ENCODE measurements around the gene SERPINB12. TPM values are rescaled to one million over a fixed set of nuclear protein-coding genes. Genes with fewer than 3 reads are reported as not detected.

Gene SERPINB12
- total RNA-seq, 4 donors from 2014 or later = 0.76 to 13.2 (median 1.5) TPM; not detected in 1

GRCh38 chr18:63518178-63519012, 23.8 kb upstream of the SERPINB12 start:
- 29 to 32% methylated on average over 16 of the region's 16 CpGs for WGBS, 2 donors
- no peak for DNase-seq
- Histone ChIP-seq H3K36me3 (no peaks in the 10 kb centered on the region), H3K27ac (no peak overlapping the region), H3K4me1 (peaks cover 0 to 30% (median 0%) of the 10 kb centered on the region in 3 donors), H3K27me3 (no peaks in the 10 kb centered on the region), H3K9me3 (no peaks in the 10 kb centered on the region), H3K4me3 (no peak overlapping the region)
- TF ChIP-seq POLR2A (IDR thresholded peaks at IDR 0.05) = no peak
- peak; percentile 53 to 92 (median 82) for TF ChIP-seq CTCF (IDR thresholded peaks at IDR 0.05)
- intact Hi-C loops (cut with DNase I) = loop anchor here (10.0 kb wide), 1 partner anchor 226 kb away; no protein-coding TSS in a partner anchor

DNA sequence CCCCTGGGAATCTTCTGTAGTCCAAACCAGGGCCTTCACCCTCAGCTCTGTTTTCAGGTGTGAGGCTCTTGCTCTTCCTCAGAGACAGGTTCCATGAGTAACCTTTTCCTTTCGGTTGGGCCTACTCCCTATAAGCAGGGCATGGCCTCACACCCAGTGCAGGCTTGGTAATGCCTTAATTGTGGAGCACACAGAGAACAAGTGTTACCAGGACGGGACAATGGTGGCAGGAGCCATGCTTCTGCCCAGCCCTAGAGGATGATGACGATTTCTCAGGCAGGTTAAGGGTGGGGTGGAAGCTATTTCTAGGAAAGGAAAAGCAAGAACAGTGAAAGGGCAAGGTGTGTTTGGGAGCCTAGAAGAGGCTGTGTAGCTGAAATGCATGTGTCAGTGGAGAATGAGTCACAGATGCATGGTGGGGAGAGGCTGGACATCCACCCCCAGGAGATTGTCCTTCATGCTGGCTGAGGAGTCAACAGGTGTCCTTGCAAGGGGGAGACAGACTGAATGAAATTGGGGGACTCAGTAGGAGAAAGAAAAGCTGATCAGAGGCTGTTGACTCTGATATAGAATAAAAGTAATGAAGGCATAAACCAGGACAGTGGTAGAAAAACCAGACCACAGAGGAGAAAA, 22.0 kb upstream of the SERPINB12 start:
- intact Hi-C loops (cut with DNase I) = loop anchor here (5.0 to 10.0 kb wide), 2 partner anchors 57 to 325 kb away; no protein-coding TSS in a partner anchor
- H3K36me3 ChIP-seq = no peaks in the 10 kb centered on the region
- 48 to 74% methylated on average over 2 to 3 of the region's 3 CpGs for WGBS, 2 donors
- peak in 1 of 6 experiments; percentile 9 for TF ChIP-seq CTCF (IDR thresholded peaks at IDR 0.05)
- no peak for TF ChIP-seq POLR2A (IDR thresholded peaks at IDR 0.05)
- no peak for DNase-seq
- no peaks in the 10 kb centered on the region for H3K9me3 ChIP-seq
- H3K4me3 ChIP-seq = no peak overlapping the region
- H3K27me3 ChIP-seq = no peaks in the 10 kb centered on the region
- H3K27ac ChIP-seq = peak overlapping the region in 3 of 4 donors; percentile 50 to 81 (median 57)
- H3K4me1 ChIP-seq = peaks cover 0 to 30% (median 0%) of the 10 kb centered on the region in 3 donors

DNA sequence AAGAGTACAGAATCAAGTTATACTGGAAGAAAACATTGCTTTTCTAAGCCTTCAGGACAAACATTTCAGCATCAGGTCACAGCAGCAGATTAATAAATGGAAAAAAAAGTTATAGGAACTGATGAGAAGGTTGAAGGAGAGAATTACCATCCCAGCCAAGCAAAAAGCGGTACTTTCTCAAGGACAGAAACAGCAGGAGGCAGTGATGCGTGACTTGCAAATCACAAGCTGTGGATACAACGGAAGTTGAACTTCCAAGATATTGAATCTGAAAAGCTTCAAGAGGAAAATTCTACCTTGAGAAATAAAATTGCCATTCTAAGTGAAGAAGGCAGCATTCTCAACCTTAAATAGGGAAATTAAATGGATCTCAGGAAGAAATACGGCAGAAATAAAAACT, 18.5 kb upstream of the SERPINB12 start:
- Histone ChIP-seq H3K36me3 (no peaks in the 10 kb centered on the region), H3K4me3 (no peak overlapping the region), H3K9me3 (no peaks in the 10 kb centered on the region), H3K27ac (no peak overlapping the region), H3K27me3 (no peaks in the 10 kb centered on the region), H3K4me1 (peaks cover 0 to 24% (median 0%) of the 10 kb centered on the region in 3 donors)
- WGBS, 2 donors = 71 to 75% methylated on average over 4 of the region's 4 CpGs
- TF ChIP-seq CTCF (IDR thresholded peaks at IDR 0.05) (no peak), POLR2A (IDR thresholded peaks at IDR 0.05) (no peak)
- no peak for DNase-seq
- intact Hi-C loops (cut with DNase I) = loop anchor here (5.0 to 10.0 kb wide), 2 partner anchors 54 to 321 kb away; no protein-coding TSS in a partner anchor

DNA sequence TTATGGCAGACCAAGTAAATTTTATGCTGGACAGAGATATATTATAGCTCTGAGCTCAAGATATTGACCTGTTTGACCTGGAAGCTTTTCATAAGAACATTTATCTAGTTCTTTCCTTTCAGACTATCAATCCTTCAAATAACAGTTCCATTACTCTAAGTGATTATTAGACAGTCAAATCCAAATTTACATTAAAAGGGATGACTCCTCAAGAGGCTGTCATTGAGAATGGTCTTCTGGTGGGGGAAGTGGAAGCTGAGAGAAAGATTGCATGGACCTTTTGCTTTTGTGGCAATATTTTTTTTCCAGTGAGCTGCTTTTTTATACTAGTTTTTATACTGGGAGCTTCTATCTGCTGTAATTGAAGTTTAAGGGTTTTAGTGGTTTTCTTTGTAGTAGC, 14.9 kb upstream of the SERPINB12 start:
- H3K27me3 ChIP-seq = no peaks in the 10 kb centered on the region
- no peaks in the 10 kb centered on the region for H3K9me3 ChIP-seq
- no peaks in the 10 kb centered on the region for H3K36me3 ChIP-seq
- no peak overlapping the region for H3K4me3 ChIP-seq
- intact Hi-C loops (cut with DNase I) = loop anchor here (10.0 kb wide), 1 partner anchor 318 kb away; no protein-coding TSS in a partner anchor
- TF ChIP-seq POLR2A (IDR thresholded peaks at IDR 0.05) = no peak
- no peak for TF ChIP-seq CTCF (IDR thresholded peaks at IDR 0.05)
- DNase-seq = no peak
- H3K27ac ChIP-seq = no peak overlapping the region
- H3K4me1 ChIP-seq = no peaks in the 10 kb centered on the region
